Peyer's patch (tissue), 4 donors: ENCODE measurements around the gene RNU5D-1. TPM values are rescaled to one million over a fixed set of nuclear protein-coding genes. Genes with fewer than 3 reads are reported as not detected.

Experiments
- DNase-seq, 3 donors: peaks; one replicate each; pipeline ENCODE4 v3.0.0-alpha.2; 2017 to 2019
- H3K27ac ChIP-seq, 4 donors: fragments of 200-600 bp; sonication (generic); one replicate each; pipeline ENCODE4 v1.5.1; 2016 to 2019
- H3K27me3 ChIP-seq, 2 donors: fragments of 200-600 bp; sonication (generic); one replicate each; pipeline ENCODE4 v1.5.1; 2019
- H3K36me3 ChIP-seq, 3 donors: fragments of 200-600 bp; sonication (generic); one replicate each; pipeline ENCODE4 v1.5.1; 2016 to 2019
- H3K4me1 ChIP-seq, 4 donors: fragments of 200-600 bp; sonication (generic); one replicate each; pipeline ENCODE4 v1.5.1; 2016 to 2019
- H3K4me3 ChIP-seq, 4 donors: fragments of 200-600 bp; sonication (generic); 1 replicate in 3 of 4; 2 replicates in 1 of 4; pipeline ENCODE4 v1.5.1; 2016 to 2019; ENCODE audit warnings: mild to moderate bottlenecking in 1 of 4
- H3K9me3 ChIP-seq, 4 donors: fragments of 200-600 bp; sonication (generic); one replicate each; pipeline ENCODE4 v1.5.1; 2016 to 2019; ENCODE audit warnings: mild to moderate bottlenecking in 1 of 4
- POLR2A ChIP-seq, 2 donors: fragments of 450-650 bp; IDR thresholded peaks; one replicate each; pipeline ENCODE4 v1.5.1; 2017; ENCODE audit warnings: antibody characterized with exemption in 2 of 2, mild to moderate bottlenecking in 2 of 2, moderate library complexity in 2 of 2
- total RNA-seq, 4 donors: library from RNA; depleted of rRNA; stranded (reverse); fragments of >200 nt; gene quantifications; one replicate each; pipeline ENCODE4 v1.1.0, GENCODE V29; 2016
- TF ChIP-seq, protein P1 (sequence below), 6 experiments: fragments of 450-650 bp in 4 of 6; fragments of 200-600 bp in 2 of 6; sonication (generic) in 1 of 6; IDR thresholded peaks; one replicate each; pipeline ENCODE4 v1.5.1; 2017 to 2019; ENCODE audit warnings: antibody characterized with exemption in 6 of 6, mild to moderate bottlenecking in 3 of 6, moderate library complexity in 1 of 6

Gene RNU5D-1
- total RNA-seq, 4 donors from 2014 or later, result not detected

DNA sequence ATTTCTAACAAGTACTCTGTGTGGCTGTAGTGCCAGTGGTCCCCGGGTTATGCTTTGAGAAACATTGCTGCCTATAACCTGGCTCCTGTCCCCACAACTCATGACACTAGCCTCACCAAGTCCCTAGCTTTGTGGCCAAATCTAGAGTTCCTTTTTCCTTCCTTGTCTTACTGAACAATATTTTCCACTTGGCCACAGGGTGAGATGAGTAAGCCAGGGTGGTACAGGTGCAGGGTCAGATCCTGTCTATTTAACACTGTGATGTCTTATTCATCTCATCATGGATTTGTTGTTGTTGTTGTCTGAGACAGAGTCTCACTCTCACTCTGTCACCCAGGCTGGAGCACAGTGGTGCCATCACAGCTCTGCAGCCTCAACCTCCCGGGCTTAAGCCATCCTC lies 37.8 kb downstream of the RNU5D-1 start:
- H3K4me3 ChIP-seq, result no peak overlapping the region
- no peak for TF ChIP-seq POLR2A (IDR thresholded peaks at IDR 0.05)
- TF ChIP-seq, protein P1, sequence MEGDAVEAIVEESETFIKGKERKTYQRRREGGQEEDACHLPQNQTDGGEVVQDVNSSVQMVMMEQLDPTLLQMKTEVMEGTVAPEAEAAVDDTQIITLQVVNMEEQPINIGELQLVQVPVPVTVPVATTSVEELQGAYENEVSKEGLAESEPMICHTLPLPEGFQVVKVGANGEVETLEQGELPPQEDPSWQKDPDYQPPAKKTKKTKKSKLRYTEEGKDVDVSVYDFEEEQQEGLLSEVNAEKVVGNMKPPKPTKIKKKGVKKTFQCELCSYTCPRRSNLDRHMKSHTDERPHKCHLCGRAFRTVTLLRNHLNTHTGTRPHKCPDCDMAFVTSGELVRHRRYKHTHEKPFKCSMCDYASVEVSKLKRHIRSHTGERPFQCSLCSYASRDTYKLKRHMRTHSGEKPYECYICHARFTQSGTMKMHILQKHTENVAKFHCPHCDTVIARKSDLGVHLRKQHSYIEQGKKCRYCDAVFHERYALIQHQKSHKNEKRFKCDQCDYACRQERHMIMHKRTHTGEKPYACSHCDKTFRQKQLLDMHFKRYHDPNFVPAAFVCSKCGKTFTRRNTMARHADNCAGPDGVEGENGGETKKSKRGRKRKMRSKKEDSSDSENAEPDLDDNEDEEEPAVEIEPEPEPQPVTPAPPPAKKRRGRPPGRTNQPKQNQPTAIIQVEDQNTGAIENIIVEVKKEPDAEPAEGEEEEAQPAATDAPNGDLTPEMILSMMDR (IDR thresholded peaks at IDR 0.05), result no peak

DNA sequence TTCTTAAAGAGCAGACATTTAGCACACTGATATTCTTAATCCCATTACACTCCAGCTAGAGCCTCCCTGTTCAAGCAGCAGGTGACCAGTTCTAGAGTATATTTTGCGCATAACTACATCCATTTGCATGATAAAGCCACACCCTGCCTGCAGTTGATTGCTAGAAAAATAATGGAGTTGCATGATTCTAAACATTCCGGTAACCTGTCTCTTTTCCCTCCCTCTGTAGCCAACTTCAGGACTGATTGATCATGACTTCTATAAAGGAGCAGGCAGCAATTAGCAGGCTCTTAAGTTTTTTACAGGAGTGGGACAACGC lies 41.6 kb downstream of the RNU5D-1 start:
- Histone ChIP-seq H3K27ac (no peak overlapping the region), H3K36me3 (no peaks in the 10 kb centered on the region), H3K4me1 (no peaks in the 10 kb centered on the region), H3K9me3 (no peaks in the 10 kb centered on the region), H3K27me3 (no peaks in the 10 kb centered on the region), H3K4me3 (no peak overlapping the region)
- no peak for DNase-seq
- no peak for TF ChIP-seq POLR2A (IDR thresholded peaks at IDR 0.05)
- TF ChIP-seq, protein P1 (IDR thresholded peaks at IDR 0.05), result no peak

More for the DNA sequence above, 37.8 kb downstream of the RNU5D-1 start:
- Histone ChIP-seq H3K27me3 (no peaks in the 10 kb centered on the region), H3K36me3 (no peaks in the 10 kb centered on the region), H3K27ac (no peak overlapping the region), H3K9me3 (no peaks in the 10 kb centered on the region), H3K4me1 (peaks cover 0 to 10% (median 5%) of the 10 kb centered on the region in 4 donors)
- DNase-seq, result no peak

DNA sequence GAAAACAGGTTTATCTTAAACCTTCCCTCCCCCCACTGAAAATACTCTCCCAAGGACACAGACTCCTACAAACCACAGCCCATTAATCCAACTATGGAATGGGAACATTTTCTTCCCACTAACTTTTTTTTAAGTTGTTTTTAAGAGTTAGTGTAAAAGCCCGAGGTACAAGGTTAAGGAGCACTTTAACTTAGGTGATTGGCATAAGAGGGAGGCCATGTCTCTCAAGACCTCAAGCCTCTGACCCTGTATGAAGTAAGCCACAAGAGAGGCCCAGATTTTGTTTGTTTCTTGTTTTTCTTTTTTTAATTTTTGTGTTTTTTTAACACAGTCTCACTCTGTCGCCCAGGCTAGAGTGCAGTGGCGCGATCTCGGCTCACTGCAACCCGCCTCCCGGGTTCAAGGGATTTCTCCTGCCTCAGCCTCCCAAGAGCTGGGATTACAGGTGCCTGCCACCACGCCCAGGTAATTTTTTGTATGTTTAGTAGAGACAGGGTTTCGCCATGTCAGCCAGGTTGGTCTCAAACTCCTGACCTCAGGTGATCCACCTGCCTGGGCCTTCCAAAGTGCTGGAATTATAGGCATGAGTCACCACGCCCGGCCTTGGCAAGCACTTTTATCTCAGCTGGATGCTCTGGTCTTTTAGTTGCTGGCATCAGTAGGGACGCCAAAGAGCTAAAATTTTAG lies 42.1 kb downstream of the RNU5D-1 start:
- Histone ChIP-seq H3K4me1 (no peaks in the 10 kb centered on the region), H3K36me3 (no peaks in the 10 kb centered on the region), H3K27me3 (no peaks in the 10 kb centered on the region), H3K27ac (no peak overlapping the region), H3K4me3 (no peak overlapping the region), H3K9me3 (no peaks in the 10 kb centered on the region)
- TF ChIP-seq, protein P1 (IDR thresholded peaks at IDR 0.05), result no peak
- TF ChIP-seq POLR2A (IDR thresholded peaks at IDR 0.05), result no peak
- peak in 1 of 3 donors; percentile 51 for DNase-seq

DNA sequence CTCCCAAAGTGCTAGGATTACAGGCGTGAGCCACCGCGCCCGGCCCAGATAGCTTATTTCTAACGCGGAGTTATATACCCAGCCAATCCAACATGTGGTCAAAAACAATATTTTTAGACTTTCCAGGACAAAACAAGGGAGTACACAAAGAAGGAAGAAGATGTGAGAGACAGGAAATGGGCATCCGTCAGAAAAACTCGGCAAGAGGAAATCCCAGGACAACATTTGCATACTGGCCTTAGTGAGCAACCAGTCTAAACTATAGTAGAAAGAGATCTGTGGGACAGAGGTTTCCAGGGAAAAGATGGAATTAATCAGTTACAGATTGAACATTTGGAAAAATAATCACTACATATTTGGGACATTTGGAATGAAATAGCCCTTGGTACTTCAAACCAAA lies 45.1 kb downstream of the RNU5D-1 start:
- DNase-seq, result peak in 1 of 3 donors; percentile 3
- Histone ChIP-seq H3K4me1 (no peaks in the 10 kb centered on the region), H3K9me3 (no peaks in the 10 kb centered on the region), H3K4me3 (no peak overlapping the region), H3K27ac (no peak overlapping the region), H3K27me3 (no peaks in the 10 kb centered on the region), H3K36me3 (no peaks in the 10 kb centered on the region)
- no peak for TF ChIP-seq POLR2A (IDR thresholded peaks at IDR 0.05)
- TF ChIP-seq, protein P1 (IDR thresholded peaks at IDR 0.05), result no peak

DNA sequence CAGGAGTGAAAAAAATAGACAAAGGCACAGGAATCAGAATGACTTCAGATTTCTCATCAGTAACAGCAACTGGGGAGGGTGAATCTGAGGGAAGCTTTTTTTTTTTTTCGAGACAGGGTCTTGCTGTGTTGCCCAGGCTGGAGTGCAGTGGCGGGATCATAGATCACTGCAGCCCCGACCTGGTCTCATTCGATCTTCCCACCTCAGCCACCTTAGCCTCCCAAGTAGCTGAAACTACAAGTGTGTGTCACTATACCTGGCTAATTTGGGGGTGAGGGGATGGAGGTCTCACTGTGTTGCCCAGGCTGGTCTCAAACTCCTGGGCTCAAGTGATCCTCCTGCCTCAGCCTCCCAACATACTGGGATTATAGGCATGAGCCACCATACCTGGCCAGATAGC lies 45.8 kb downstream of the RNU5D-1 start:
- Histone ChIP-seq H3K9me3 (no peaks in the 10 kb centered on the region), H3K27me3 (no peaks in the 10 kb centered on the region), H3K4me3 (no peak overlapping the region), H3K36me3 (no peaks in the 10 kb centered on the region), H3K27ac (no peak overlapping the region), H3K4me1 (no peaks in the 10 kb centered on the region)
- DNase-seq, result peak in 1 of 3 donors; percentile 7
- TF ChIP-seq, protein P1 (IDR thresholded peaks at IDR 0.05), result no peak
- TF ChIP-seq POLR2A (IDR thresholded peaks at IDR 0.05), result no peak
